OCI-M2 (cell line): ENCODE results near the gene ARHGEF4.

Source experiments
- DNase-seq: peaks from one replicate; lab custom pipeline; 2025; ENCODE audit not compliant: unreplicated experiment; lab: John Stamatoyannopoulos, UW

Gene ARHGEF4

GRCh38 chr2:130916438-130916705 is 79.7 kb downstream of the ARHGEF4 start:
- DNase-seq, result no peak

DNA sequence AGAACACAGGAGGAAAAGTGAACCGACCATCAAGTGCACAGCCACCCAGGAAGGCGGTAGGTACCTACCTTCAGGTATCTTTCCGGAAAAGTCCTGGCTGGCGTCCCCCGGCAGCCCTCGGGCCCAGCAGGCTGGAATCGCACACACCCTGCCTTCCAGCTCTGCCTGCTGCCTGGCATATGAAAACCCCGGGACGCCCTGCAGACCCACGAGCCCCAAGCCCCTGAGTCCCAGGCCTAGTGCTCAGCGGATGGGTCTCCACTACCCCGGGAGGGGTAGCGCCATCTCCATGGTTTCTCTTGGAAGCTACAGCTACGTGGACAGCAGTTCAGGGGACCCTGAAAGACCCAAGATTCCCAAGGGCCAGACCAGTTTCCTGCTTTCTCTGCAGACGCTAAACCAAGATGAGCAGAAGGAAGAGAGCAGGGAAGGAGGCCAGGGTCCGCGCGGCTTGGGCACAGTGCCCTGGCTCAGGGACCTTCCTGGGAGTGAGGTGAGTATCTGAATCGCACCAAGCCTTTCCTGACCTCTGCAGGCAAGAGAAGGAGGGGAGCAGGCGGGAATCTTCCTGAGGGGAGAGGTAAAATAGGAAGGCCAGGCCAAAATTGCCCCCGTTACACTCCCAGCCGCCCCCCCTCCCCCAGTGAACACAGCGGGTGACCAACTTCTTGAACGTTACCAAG is 80.4 kb downstream of the ARHGEF4 start:
- DNase-seq, result no peak

DNA sequence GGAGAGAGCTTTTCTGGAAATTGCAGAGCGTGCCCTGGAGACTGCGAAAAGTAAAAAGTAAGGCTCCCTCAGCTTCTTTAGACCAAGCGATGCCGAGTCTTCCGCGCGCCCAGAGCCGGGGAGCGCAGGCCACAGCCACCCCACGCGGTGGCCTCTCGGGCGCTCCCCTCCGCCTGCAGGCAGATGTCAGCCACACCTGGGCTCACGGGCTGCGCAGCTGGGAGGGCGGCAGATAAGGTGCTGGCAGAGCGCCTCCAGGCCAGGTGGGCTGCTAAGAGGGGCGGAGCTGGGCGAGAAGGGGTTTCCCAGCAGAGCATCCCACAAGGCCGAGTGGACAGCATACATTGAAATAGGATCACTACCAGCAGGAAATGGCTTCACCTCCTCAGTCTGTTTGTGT is 81.7 kb downstream of the ARHGEF4 start:
- no peak for DNase-seq

- no peak for DNase-seq
Measured at GRCh38 chr2:130920415-130921163, 83.9 kb downstream of the ARHGEF4 start.

DNA sequence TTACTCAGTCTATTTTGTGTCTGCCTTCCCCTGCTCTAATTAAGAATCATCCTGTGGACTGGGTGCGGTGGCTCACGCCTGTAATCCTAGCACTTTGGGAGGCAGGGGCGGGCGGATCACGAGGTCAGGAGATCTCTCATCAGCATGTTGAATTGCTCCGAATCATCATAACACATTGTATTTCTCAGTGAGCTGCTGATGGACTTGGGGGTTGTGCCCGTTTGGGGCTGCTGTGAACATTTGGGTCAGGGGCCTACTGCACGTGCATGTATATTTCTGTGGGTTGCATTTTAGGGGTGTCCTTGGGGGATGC is 84.4 kb downstream of the ARHGEF4 start:
- DNase-seq, result no peak

- no peak for DNase-seq
Measured at GRCh38 chr2:130922417-130922816, 85.7 kb downstream of the ARHGEF4 start.

DNA sequence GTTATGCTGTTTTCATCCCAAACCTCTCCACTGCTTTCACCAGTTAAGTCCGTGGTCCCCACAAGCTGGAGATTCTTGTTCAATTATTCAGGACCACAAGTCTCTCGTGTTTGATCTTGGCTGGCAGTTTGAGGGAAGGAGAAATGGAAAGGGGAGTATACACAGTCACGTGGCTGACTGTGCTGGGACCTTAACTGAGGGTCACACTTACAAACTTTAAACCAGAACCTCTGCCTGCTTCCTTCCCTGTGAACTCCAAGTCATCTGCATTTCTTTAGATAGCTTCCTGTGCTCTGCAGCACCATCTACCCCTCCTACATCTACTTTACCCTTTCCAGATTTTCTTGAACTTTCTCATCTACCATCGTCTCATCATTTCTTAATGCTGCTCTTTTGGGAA is 91.7 kb downstream of the ARHGEF4 start:
- DNase-seq, result no peak

GRCh38 chr2:130930740-130931659 is 94.3 kb downstream of the ARHGEF4 start:
- no peak for DNase-seq

- DNase-seq, result no peak
Measured at GRCh38 chr2:130933501-130933900, 96.8 kb downstream of the ARHGEF4 start.

GRCh38 chr2:130936451-130936850 is 99.7 kb downstream of the ARHGEF4 start:
- DNase-seq, result no peak

DNA sequence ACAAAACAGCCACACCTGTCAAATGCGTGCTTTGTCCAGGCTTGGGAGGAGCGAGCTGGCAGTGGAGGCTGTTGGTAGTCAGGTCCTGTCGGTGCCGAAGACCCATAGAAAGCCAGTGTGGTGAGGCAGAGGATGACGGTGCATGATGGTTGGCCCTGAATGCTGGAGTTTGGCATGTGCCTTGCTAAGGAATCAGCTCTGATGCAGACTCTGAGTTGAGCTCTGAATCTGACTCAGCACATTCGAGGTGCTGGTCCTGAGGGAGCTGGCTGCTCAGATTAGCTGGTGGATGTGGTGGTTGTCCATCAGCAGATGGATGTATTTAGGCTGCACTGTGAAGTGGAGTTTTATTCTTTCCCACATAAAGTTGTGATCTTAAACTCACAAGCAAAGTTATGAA is 111.3 kb downstream of the ARHGEF4 start:
- DNase-seq, result no peak

- no peak for DNase-seq
Measured at GRCh38 chr2:130949954-130950353, 113.2 kb downstream of the ARHGEF4 start.

DNA sequence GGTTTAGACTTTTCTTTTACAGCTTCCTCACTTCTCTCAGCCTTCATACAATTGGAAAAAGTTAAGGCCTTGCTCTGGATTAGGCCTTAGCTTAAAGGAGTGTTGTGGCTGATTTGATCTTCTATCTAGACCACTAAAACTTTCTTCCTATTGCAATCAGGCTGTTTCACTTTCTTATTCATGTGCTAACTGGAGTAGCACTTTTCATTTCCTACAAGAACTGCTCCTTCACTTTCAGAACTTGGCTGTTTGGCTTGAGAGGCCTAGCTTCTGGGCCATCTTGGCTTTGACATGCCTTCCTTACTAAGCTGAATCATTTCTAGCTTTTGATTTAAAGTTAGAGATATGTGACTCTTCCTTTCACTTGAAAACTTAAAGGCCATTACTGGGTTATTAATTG is 114.3 kb downstream of the ARHGEF4 start:
- DNase-seq, result no peak

DNA sequence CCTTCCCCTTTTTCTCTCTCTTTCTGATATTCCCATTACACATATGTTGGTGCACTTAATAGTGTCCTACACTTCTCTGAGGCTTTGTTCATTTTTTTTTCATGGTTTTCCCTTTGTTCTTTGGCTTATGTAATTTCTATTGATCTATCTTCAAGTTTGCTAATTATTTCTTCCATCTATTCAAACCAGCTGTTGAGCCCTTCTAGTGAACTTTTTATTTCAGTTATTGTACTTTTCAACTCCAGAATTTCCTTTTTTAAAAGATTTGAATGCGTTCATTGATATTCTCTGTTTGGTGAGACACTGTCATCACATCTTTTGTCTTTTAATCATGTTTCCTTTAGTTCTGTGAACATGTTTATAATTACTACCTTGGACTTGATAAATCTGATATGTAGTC is 118.2 kb downstream of the ARHGEF4 start:
- no peak for DNase-seq

- DNase-seq, result no peak
Measured at GRCh38 chr2:130957915-130958314, 121.2 kb downstream of the ARHGEF4 start.

DNA sequence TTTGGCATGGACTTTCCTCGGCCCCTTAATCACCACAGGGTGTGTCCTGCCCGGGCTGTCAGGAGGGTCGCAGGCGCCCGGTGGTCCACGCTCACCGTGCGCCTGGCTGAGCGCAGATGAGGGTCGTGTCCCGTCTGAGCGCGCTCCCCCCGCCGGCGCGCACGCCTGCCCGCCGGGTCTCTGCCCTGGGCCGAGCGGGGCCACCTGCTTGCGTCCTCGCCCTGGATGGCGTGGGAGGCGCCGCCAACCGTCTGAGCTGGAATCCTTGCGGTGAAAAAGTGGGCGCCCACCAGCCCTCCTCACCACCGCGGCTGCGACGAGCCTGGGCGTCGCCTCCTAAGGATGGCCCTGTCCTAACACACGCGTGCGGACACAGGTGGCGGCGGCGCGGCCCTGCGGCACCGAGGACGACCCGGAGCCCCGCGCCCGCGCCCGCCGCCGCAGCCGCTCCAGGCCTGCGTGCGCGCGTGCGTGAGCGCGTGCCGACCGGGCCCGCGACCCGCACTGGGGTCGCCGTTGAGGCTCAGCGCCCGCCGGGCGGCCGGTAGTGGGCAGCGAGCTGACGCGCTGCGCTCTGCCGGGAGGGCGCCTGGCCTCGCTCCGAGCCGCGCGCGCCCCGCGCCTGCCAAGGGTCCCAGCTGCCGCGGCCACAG is 126.6 kb downstream of the ARHGEF4 start:
- DNase-seq, result no peak

DNA sequence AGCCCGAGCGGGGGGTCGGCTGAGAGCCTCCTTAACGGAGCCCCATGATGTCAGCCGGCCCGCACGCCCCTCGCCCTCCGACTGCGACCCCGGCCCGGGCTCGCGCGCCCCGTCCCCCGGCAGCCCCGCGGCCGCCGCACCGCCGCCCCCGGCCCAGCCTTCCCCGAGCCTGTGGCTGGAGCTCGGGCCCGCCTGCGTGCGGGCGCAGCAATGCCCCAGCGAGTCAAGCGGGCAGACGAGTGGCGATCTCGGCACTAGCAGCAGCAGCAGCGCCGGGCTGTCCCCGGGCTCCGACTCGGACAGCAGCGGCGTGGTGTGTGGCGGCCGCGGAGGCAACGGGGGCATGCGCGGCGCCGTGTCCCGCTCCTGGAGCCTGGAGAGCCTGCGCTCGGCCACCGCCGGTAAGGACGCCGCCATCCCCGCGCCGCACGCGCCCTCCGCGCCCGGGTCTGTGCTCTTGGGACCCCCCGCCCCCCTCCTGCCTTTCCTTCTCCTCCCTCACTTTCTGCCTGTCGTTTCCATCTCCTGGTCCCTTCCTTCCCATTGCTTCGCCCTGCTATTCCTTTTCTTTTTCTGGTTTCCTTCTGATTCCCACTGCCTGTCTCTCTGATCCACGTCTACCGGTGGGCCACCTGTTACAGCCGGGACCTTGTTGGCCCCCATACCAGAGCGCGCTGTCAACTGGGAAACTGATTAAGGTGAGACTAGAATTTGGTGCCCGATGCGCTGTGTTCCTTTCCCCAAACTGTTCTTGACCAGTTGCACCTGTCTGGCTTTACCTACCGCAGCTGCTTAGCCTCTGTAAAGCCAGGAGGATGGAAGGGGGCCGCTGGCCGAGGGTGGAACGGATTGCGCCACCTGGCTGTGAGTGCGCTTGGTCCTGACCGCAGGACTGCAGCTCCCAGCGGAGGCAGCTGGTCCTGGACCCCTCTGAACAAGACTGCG is 127.4 kb downstream of the ARHGEF4 start:
- DNase-seq, result no peak

GRCh38 chr2:130964931-130965330 is 128.2 kb downstream of the ARHGEF4 start:
- DNase-seq, result no peak

DNA sequence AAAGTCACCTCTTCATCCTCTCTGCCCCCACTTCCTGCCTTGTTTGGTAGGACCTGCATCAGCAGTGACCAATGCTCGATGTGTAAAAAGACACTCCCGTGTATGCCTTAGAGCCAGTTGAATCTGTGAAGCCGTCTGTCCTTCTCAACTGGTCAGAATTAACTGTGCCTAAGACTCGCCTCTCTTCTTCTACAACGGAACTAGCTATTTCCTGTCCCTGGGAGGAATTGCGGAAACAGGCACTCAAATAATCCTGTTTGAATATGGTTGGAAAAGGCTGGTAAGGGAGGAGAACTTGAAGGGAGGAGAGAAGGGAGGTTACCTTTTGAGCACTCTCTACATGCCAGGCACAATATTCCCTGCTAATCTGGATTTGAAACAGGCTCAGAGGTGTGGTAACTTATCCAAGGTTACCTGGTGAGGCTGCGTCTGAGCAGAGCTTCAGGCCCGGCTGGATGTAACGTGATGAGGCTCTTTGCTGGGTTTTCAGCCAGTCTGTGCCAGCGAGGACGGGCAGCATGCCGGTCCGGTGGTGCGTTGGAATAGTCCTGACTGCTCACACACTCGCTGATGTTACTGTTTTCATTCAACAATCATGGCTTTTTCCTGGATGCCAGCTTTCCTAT is 129.5 kb downstream of the ARHGEF4 start:
- no peak for DNase-seq
